SKM-1 (cell line): ENCODE measurements around the gene PKD1.

ENCODE experiments used
- DNase-seq: peaks from one replicate; lab custom pipeline; 2025; ENCODE audit not compliant: unreplicated experiment; lab: John Stamatoyannopoulos, UW

PKD1 gene

GRCh38 chr16:2078691-2079090 is 57.0 kb downstream of the PKD1 start:
- no peak for DNase-seq

GRCh38 chr16:2078096-2078495 is 57.6 kb downstream of the PKD1 start:
- no peak for DNase-seq

- DNase-seq, result no peak
These were observed 58.0 kb downstream of the PKD1 start for GRCh38 chr16:2077696-2078095.

- DNase-seq, result no peak
These were observed 58.7 kb downstream of the PKD1 start for GRCh38 chr16:2077016-2077415.

GRCh38 chr16:2076072-2076865 is 59.4 kb downstream of the PKD1 start:
- no peak for DNase-seq

GRCh38 chr16:2075631-2076030 is 60.1 kb downstream of the PKD1 start:
- DNase-seq, result no peak

- DNase-seq, result no peak
These were observed 61.6 kb downstream of the PKD1 start for GRCh38 chr16:2074071-2074470.

- no peak for DNase-seq
These were observed 62.8 kb downstream of the PKD1 start for GRCh38 chr16:2072926-2073325.

- DNase-seq, result no peak
These were observed 64.1 kb downstream of the PKD1 start for GRCh38 chr16:2071454-2072202.

GRCh38 chr16:2070576-2071453 is 64.9 kb downstream of the PKD1 start:
- DNase-seq, result no peak

GRCh38 chr16:2066139-2066538 is 69.6 kb downstream of the PKD1 start:
- DNase-seq, result no peak

- DNase-seq, result no peak
These were observed 71.2 kb downstream of the PKD1 start for GRCh38 chr16:2064368-2064945.

GRCh38 chr16:2063861-2064260 is 71.8 kb downstream of the PKD1 start:
- DNase-seq, result no peak

- no peak for DNase-seq
These were observed 72.9 kb downstream of the PKD1 start for GRCh38 chr16:2062801-2063200.

GRCh38 chr16:2061526-2061925 is 74.2 kb downstream of the PKD1 start:
- no peak for DNase-seq

GRCh38 chr16:2061023-2061422 is 74.7 kb downstream of the PKD1 start:
- DNase-seq, result no peak

- no peak for DNase-seq
These were observed 75.4 kb downstream of the PKD1 start for GRCh38 chr16:2060346-2060745.

- DNase-seq, result no peak
These were observed 76.8 kb downstream of the PKD1 start for GRCh38 chr16:2058872-2059271.

- DNase-seq, result no peak
These were observed 77.3 kb downstream of the PKD1 start for GRCh38 chr16:2058420-2058819.

- DNase-seq, result no peak
These were observed 78.3 kb downstream of the PKD1 start for GRCh38 chr16:2057438-2057837.
